H1 (cell line): ENCODE measurements around the gene UBE2K. TPM values are rescaled to one million over a fixed set of nuclear protein-coding genes. Genes with fewer than 3 reads are reported as not detected.
"Not testable (repeated sequence)": the region's sequence is repeated elsewhere in the genome, so short reads cannot be mapped to it uniquely, and the experiment has no call there.

Source experiments
- CTCF ChIA-PET: fragments of 300-600 bp; sonication (Branson Sonifier 250); formaldehyde crosslinking; loops from one replicate; lab custom pipeline; 2021; ENCODE audit not compliant: partially characterized antibody; lab: Charles Lee
- POLR2A ChIA-PET: fragments of 300-600 bp; sonication (Branson Sonifier 250); formaldehyde crosslinking; loops from one replicate; lab custom pipeline; 2021; ENCODE audit warnings: inconsistent platforms; ENCODE audit not compliant: partially characterized antibody; lab: Charles Lee
- DNase-seq, 2 experiments: peaks; one replicate each; pipeline versions ENCODE4 v3.0.0 to v3.0.0-alpha.2; 2010 to 2022; ENCODE audit warnings: low spot score in 2 of 2, low read depth in 1 of 2, mixed read lengths in 1 of 2
- FAIRE-seq: peaks from 2 replicates; lab custom pipeline; 2011; peaks lifted over from hg19 to GRCh38; lab: Jason Lieb, UNC
- H2AFZ ChIP-seq: 2 replicates; pipeline ENCODE4 v1.8.1; 2012; ENCODE audit warnings: low read length, inconsistent platforms
- H2AK5ac ChIP-seq: 2 replicates; pipeline ENCODE4 v1.6.1; 2013; ENCODE audit warnings: low read depth, low read length
- H2BK120ac ChIP-seq: replicated peaks from 2 replicates; pipeline ENCODE3; 2013; ENCODE audit warnings: low read depth, low read length, inconsistent platforms
- H2BK12ac ChIP-seq: 2 replicates; pipeline ENCODE4 v1.6.1; 2013; ENCODE audit warnings: low read depth, low read length
- H2BK15ac ChIP-seq: 2 replicates; pipeline ENCODE4 v1.6.1; 2013; ENCODE audit warnings: low read length
- H2BK20ac ChIP-seq: 2 replicates; pipeline ENCODE4 v1.6.1; 2013; ENCODE audit warnings: low read length
- H2BK5ac ChIP-seq: 2 replicates; pipeline ENCODE4 v1.6.1; 2013; ENCODE audit warnings: low read depth, low read length
- H3K14ac ChIP-seq: 2 replicates; pipeline ENCODE4 v1.6.1; 2013; ENCODE audit warnings: inconsistent platforms; ENCODE audit not compliant: insufficient read length
- H3K18ac ChIP-seq: 2 replicates; pipeline ENCODE4 v1.6.1; 2013; ENCODE audit warnings: low read length; ENCODE audit errors: extremely low read depth
- H3K23ac ChIP-seq: 2 replicates; pipeline ENCODE4 v1.6.1; 2013; ENCODE audit warnings: inconsistent platforms; ENCODE audit not compliant: insufficient read length
- H3K23me2 ChIP-seq: 2 replicates; pipeline ENCODE4 v1.6.1; 2013; ENCODE audit warnings: low read depth, low read length
- H3K27ac ChIP-seq: 2 replicates; pipeline ENCODE4 v1.6.1; 2011; ENCODE audit warnings: low read depth, low read length, inconsistent platforms
- H3K27me3 ChIP-seq, 4 experiments: replicated peaks in 1 of 4; 1 replicate in 1 of 4; 2 replicates in 3 of 4; pipeline versions ENCODE4 v1.6.1 to v1.8.1; 2011 to 2013; ENCODE audit warnings: low read length in 3 of 4, mild to moderate bottlenecking in 3 of 4, inconsistent platforms in 2 of 4, mixed read lengths in 2 of 4, moderate library complexity in 1 of 4; ENCODE audit not compliant: control insufficient read depth in 3 of 4, insufficient read depth in 3 of 4; ENCODE audit errors: extremely low read depth in 1 of 4
- H3K36me3 ChIP-seq, 4 experiments: 2 replicates each; pipeline versions ENCODE4 v1.6.1 to v1.8.1; 2011 to 2013; ENCODE audit warnings: mild to moderate bottlenecking in 4 of 4, low read length in 3 of 4, moderate library complexity in 2 of 4, control low read depth in 1 of 4, inconsistent platforms in 1 of 4; ENCODE audit not compliant: insufficient read depth in 4 of 4, control insufficient read depth in 2 of 4
- H3K4ac ChIP-seq: replicated peaks from 2 replicates; pipeline ENCODE3; 2013; ENCODE audit warnings: low read length, low read depth, mixed read lengths, inconsistent platforms; ENCODE audit not compliant: insufficient read length
- H3K4me1 ChIP-seq, 4 experiments: replicated peaks in 1 of 4; 1 replicate in 1 of 4; 2 replicates in 3 of 4; pipeline versions ENCODE4 v1.6.1 to v1.8.1; 2011 to 2013; ENCODE audit warnings: low read length in 3 of 4, inconsistent platforms in 2 of 4, mixed read lengths in 1 of 4; ENCODE audit not compliant: insufficient read depth in 4 of 4, control insufficient read depth in 3 of 4
- H3K4me2 ChIP-seq, 2 experiments: 2 replicates each; pipeline versions ENCODE4 v1.6.1 to v1.8.1; 2011 to 2013; ENCODE audit warnings: low read depth in 2 of 2, low read length in 2 of 2, control low read depth in 1 of 2, inconsistent platforms in 1 of 2, mild to moderate bottlenecking in 1 of 2; ENCODE audit not compliant: insufficient read depth in 1 of 2
- H3K4me3 ChIP-seq, 4 experiments: fragments of 200-600, 300-600 bp in 1 of 4; sonication (generic), shearing (Covaris generic), sonication (Bioruptor Twin) in 1 of 4; 2 replicates each; pipeline versions ENCODE4 v1.5.1 to v1.8.1; 2011 to 2016; ENCODE audit warnings: low read length in 4 of 4, low read depth in 3 of 4, control low read depth in 2 of 4, inconsistent platforms in 2 of 4, mild to moderate bottlenecking in 2 of 4, mixed read lengths in 1 of 4, moderate library complexity in 1 of 4; ENCODE audit not compliant: insufficient read depth in 2 of 4; ENCODE audit errors: extremely low read depth in 1 of 4
- H3K56ac ChIP-seq: replicated peaks from 2 replicates; pipeline ENCODE3; 2013; ENCODE audit warnings: low read depth, mild to moderate bottlenecking, mixed read lengths, low read length, inconsistent platforms; ENCODE audit not compliant: insufficient read length
- H3K79me1 ChIP-seq: 2 replicates; pipeline ENCODE4 v1.6.1; 2013; ENCODE audit warnings: low read depth, low read length, control low read depth
- H3K79me2 ChIP-seq, 2 experiments: 2 replicates each; pipeline versions ENCODE4 v1.6.1 to v1.8.1; 2012 to 2013; ENCODE audit warnings: low read length in 2 of 2, mild to moderate bottlenecking in 2 of 2, inconsistent platforms in 1 of 2; ENCODE audit not compliant: insufficient read depth in 2 of 2, control insufficient read depth in 1 of 2
- H3K9ac ChIP-seq, 4 experiments: replicated peaks in 1 of 4; 1 replicate in 1 of 4; 2 replicates in 3 of 4; pipeline versions ENCODE4 v1.6.1 to v1.8.1; 2011 to 2013; ENCODE audit warnings: low read depth in 3 of 4, low read length in 3 of 4, control low read depth in 2 of 4, mild to moderate bottlenecking in 2 of 4, moderate library complexity in 2 of 4, inconsistent platforms in 1 of 4; ENCODE audit errors: extremely low read depth in 1 of 4
- H3K9me3 ChIP-seq, 2 experiments: 2 replicates each; pipeline versions ENCODE4 v1.6.1 to v1.8.1; 2012 to 2013; ENCODE audit warnings: mild to moderate bottlenecking in 2 of 2, moderate library complexity in 2 of 2, control low read depth in 1 of 2, inconsistent platforms in 1 of 2, low read depth in 1 of 2, low read length in 1 of 2, mixed read lengths in 1 of 2; ENCODE audit not compliant: insufficient read depth in 2 of 2
- H4K20me1 ChIP-seq, 2 experiments: replicated peaks in 1 of 2; 2 replicates each; pipeline versions ENCODE3 to v1.8.1; 2011 to 2013; ENCODE audit warnings: inconsistent platforms in 2 of 2, low read length in 2 of 2, mild to moderate bottlenecking in 1 of 2; ENCODE audit not compliant: insufficient read depth in 2 of 2, control insufficient read depth in 1 of 2
- H4K5ac ChIP-seq: 2 replicates; pipeline ENCODE4 v1.6.1; 2013; ENCODE audit warnings: low read length, low read depth, mixed read lengths, inconsistent platforms; ENCODE audit not compliant: insufficient read length
- H4K8ac ChIP-seq: 2 replicates; pipeline ENCODE4 v1.8.0; 2013; ENCODE audit warnings: mild to moderate bottlenecking, moderate library complexity, low read length, inconsistent platforms; ENCODE audit not compliant: insufficient read depth; ENCODE audit errors: extremely low read depth
- H4K91ac ChIP-seq: replicated peaks from 2 replicates; pipeline ENCODE3; 2013; ENCODE audit warnings: low read length, mixed read lengths, inconsistent platforms; ENCODE audit not compliant: insufficient read length
- WGBS, 2 experiments: shearing (Covaris generic) in 1 of 2; methylation state at CpG; one replicate each; pipeline versions ENCODE4 v1.1.6 to v1.1.7; 2013 to 2015; ENCODE audit warnings: low lambda C conversion rate in 2 of 2, mixed read lengths in 2 of 2, inconsistent platforms in 1 of 2, low coverage in 1 of 2, missing lambda C conversion rate in 1 of 2; ENCODE audit not compliant: insufficient replicate concordance in 2 of 2, insufficient coverage in 1 of 2, insufficient read length in 1 of 2; ENCODE audit errors: extremely low coverage in 1 of 2, missing lambda C conversion rate in 1 of 2; 5-methylcytosine and 5-hydroxymethylcytosine counted together
- polyA plus RNA-seq, 7 experiments: library from polyadenylated mRNA; depleted of rRNA in 3 of 7; stranded (reverse) in 5 of 7; unstranded in 2 of 7; fragments of >200 nt in 5 of 7; fragments of 200-250 nt in 2 of 7; gene quantifications; 1 replicate in 5 of 7; 2 replicates in 1 of 7; 4 replicates in 1 of 7; pipeline versions ENCODE4 v1.2.1 to v1.2.3, GENCODE V29; 2011 to 2013; ENCODE audit warnings: missing spikeins in 2 of 7, mixed read lengths in 2 of 7
- total RNA-seq: library from RNA; stranded (reverse); fragmentation: NEBNext Ultra II Directional; extraction: Animal tissue kit (Norgen Biotek cat#: 25700); gene quantifications from 2 replicates; pipeline ENCODE4 v1.2.1, GENCODE V29; 2021

UBE2K gene
- total and polyA plus RNA-seq, 2 of the 8 experiments (the other 6 are each of a cell fraction or from before 2014, with no cell fraction given), result 53.6 to 174 TPM

GRCh38 chr4:39675681-39676080 lies 22.3 kb upstream of the UBE2K start:
- H3K4me3 ChIP-seq, H2BK120ac ChIP-seq, POLR2A ChIA-PET, H3K36me3 ChIP-seq, H3K79me1 ChIP-seq, H3K18ac ChIP-seq, H3K79me2 ChIP-seq, H2AFZ ChIP-seq, H2BK15ac ChIP-seq, H4K91ac ChIP-seq, H3K4me1 ChIP-seq, H3K9me3 ChIP-seq, H3K4ac ChIP-seq, FAIRE-seq, H3K56ac ChIP-seq, H2BK12ac ChIP-seq, H3K14ac ChIP-seq, H3K27me3 ChIP-seq, H3K27ac ChIP-seq, H4K20me1 ChIP-seq, H2AK5ac ChIP-seq, H2BK5ac ChIP-seq, H2BK20ac ChIP-seq, H4K5ac ChIP-seq, DNase-seq, H3K23me2 ChIP-seq, H3K9ac ChIP-seq, H3K23ac ChIP-seq, H4K8ac ChIP-seq, H3K4me2 ChIP-seq: not testable (repeated sequence)
- CTCF ChIA-PET, result interaction anchor here (0.5 to 1.6 kb wide), 2 partner anchors 152 to 206 kb away, joined by 3 to 5 read pairs; no protein-coding TSS in a partner anchor
- 95% methylated on average over 10 of the region's 10 CpGs; no CpG with 5 or more reads in 1 of the 2 experiments for WGBS, 2 experiments

- FAIRE-seq, result not testable (repeated sequence)
Observed at GRCh38 chr4:39681003-39681402, 16.9 kb upstream of the UBE2K start.

More at GRCh38 chr4:39681003-39681402, 16.9 kb upstream of the UBE2K start:
- CTCF ChIA-PET, result interaction anchor here (0.7 to 1.2 kb wide), 2 partner anchors 12 to 122 kb away, joined by 3 read pairs; no protein-coding TSS in a partner anchor
- H2AFZ ChIP-seq, H3K23ac ChIP-seq, H3K27ac ChIP-seq, H2BK12ac ChIP-seq, H4K20me1 ChIP-seq, H3K4me2 ChIP-seq, H4K91ac ChIP-seq, H3K4me3 ChIP-seq, H3K18ac ChIP-seq, H3K9me3 ChIP-seq, H3K23me2 ChIP-seq, H3K14ac ChIP-seq, H3K4ac ChIP-seq, H2BK15ac ChIP-seq, H2BK120ac ChIP-seq, H2AK5ac ChIP-seq, H3K9ac ChIP-seq, H4K5ac ChIP-seq, H3K79me2 ChIP-seq, H3K79me1 ChIP-seq, H2BK5ac ChIP-seq, H3K56ac ChIP-seq, H3K36me3 ChIP-seq, H2BK20ac ChIP-seq, H3K27me3 ChIP-seq, DNase-seq, H3K4me1 ChIP-seq, H4K8ac ChIP-seq: not testable (repeated sequence)
- POLR2A ChIA-PET, result interaction anchor here (0.7 to 1.2 kb wide), 2 partner anchors 17 to 256 kb away, joined by 3 to 6 read pairs; partner anchors contain the start of gene UBE2K
- 75% methylated on average over 1 of the region's 2 CpGs; no CpG with 5 or more reads in 1 of the 2 experiments for WGBS, 2 experiments
